Measurements from ENCODE around the gene HOXC4.

Gene HOXC4

DNA sequence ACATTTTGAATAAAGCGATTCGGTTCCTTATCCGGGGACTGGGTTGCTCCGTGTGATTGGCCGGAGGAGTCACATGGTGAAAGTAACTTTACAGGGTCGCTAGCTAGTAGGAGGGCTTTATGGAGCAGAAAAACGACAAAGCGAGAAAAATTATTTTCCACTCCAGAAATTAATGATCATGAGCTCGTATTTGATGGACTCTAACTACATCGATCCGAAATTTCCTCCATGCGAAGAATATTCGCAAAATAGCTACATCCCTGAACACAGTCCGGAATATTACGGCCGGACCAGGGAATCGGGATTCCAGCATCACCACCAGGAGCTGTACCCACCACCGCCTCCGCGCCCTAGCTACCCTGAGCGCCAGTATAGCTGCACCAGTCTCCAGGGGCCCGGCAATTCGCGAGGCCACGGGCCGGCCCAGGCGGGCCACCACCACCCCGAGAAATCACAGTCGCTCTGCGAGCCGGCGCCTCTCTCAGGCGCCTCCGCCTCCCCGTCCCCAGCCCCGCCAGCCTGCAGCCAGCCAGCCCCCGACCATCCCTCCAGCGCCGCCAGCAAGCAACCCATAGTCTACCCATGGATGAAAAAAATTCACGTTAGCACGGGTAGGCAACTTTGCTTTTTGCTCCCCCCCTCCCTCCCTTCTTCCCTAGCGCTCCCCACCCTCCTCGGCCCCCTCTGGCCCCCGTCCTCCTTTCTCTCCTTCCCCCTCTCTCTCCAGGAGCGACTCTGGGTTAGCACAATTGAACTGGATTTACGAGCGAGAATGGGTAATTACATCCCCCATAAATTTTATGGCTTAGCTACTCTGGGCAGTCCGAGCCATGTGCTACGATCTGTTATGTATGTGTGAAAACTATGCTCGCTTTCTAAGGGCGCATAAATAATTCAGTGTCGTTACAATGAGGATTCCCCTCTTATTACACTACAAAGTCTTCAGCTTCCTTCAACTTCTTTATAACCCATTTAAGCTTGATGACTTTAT lies at the start of gene HOXC4:
Gene HOXC4, plus strand, starts transcription at position 85 of the 991 bp plus-strand sequence. Its CDS starts 88 bp downstream, at position 173.
- DNase-seq (ENCODE audit: low read depth) = no peak

DNA sequence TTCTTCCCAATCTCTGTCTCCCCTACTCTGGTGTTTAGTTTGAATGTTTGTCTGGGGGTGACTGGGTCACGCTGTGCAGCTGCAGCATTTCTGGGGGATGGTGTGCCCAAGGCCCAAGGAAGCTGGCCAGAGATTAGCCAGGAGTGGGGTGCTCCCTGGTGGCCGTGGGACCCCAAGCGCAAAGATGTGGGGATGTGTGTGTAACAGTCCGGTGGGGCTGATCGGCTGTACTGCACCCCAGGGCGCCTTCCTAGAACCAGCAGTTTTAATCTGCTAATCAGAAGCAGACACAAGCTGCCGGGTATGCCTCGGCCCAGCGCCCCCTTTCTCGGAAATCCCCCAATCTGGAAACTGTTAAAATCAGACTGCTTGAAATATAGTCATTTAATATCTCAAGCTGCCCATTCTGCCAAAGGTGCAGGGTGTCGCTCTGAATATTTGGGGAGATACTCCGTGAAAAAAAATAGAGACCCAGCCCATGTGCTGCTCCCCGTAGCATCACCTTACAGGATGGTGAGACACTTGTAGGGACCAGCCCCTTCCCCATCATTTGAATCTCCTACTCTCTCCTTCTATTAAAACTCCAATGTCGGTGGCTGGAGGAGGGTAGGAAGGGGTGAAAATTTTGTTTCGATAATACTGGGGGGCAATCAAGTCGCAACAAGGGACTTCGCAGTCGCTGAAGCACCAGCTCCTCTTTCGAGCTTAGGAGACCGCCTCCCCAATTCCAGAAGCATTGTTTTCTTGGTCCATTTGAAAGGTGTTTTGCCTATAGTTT lies 49.4 kb upstream of the HOXC4 start:
- no peak for DNase-seq (ENCODE audit: low read depth)

DNA sequence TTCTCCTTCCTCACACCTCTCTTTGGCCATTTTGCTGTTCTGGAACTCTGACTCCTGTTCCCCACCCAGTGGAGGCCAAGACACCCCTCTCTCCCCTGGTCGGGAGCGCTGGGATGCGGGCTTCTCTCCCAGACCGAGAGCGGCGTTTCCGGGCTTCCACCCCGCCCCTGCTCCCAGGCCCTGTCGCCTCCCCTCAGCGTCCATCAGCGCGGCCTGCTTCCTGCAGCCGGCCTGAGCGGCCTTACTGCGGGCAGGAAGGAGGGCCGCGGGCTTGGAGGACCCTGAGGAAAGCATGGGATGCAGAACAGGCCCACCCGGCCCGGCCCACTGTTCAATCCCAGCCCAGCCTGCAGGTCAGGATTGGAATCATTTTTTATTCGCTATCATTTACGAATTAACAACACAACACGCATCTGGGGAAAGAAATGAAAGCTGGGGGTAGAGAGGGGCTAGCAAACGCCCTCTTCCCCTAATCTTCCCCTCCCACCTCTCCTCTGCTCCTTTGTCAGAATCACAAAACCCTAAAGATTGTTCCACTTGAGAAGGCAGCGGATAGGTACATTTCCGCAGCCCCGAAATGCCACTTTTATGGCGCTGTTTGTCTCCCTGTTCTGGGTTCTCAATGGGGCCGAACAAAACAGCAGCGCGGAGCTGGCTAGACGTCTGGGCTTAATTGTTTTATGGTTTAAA lies 48.6 kb upstream of the HOXC4 start:
- DNase-seq (ENCODE audit: low read depth) = no peak

DNA sequence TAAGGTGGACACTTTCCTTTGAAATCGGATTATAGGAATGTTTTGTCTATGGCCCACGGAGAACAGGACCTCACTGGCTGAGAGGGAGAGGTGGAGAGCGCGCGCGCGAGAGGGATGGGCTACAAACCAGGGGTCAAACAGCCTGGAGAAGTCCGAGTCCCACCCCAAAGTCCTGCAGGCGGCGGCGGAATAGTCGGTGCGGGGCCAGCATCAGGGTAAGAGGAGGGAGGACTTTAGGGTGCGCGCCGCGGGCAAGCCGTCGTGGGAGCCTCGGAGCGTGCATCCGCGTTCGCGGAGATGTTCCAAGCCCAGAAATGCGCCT lies 48.1 kb upstream of the HOXC4 start:
- no peak for DNase-seq (ENCODE audit: low read depth)

DNA sequence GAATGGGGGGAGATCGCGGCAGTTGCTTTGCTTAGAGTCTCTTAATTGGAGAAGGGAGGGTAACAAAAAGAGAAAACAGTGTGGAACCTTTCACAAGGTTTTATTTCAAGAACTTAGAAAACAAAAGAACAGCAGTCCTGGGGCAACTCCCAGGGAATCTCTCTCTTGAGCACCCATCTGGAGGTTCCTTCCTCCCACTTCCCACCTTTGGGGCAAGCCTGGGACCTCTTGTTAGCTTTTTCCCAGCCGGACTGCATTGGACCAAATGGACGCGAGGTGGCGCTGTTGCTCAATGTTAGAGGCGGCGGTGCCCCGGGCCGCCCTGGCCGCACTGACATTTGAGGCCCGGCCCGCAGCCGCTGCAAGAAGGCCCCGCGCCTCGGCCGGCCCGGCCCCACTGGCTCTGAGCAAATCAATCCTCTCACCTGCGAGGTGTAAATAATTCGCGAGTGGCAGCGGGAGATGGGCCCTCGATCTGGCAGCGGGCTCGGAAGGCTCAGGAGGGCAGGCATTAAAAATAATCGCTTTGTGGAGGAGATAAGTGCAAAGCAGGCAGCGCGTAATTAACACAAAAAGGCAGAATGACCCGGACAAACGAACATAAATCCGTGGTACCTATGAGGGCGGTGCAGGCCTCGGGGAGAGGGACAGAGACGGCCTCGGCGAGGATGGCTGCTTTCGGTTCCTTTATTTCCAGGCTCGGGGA lies 47.6 kb upstream of the HOXC4 start:
- peak; percentile 59 for DNase-seq (ENCODE audit: low read depth)

DNA sequence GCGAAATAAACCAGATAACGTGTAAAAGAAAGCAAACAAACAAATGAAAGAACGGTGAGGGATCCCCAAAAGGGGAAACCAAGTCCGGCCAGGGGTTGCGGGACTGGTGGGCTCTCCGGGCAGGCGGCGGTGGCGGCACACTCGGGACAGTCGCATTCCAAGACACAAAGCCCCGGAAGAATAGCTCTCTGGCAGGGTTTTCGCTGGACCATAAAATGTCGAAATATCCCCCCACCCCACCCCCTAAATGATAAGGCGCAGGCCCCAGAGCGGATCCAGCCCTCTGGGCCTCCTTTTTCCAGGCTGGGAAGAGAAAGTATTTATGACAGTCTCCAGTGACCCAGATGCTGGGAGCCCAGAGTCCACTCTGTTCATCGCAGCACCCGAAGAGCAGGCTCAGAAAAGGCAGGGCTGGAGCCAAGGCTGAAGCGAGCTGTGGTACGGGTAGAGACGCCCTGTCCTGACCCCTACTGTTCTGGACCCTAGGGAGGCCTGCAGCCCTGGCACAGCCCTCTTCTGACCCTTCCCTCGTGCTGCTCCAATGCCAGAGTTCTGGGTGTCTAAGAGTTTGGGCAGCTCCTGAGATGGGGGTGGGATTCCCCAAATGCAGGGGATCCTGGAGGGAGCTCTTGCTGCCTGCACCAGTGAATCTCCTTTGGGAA lies 46.9 kb upstream of the HOXC4 start:
- DNase-seq (ENCODE audit: low read depth) = no peak

DNA sequence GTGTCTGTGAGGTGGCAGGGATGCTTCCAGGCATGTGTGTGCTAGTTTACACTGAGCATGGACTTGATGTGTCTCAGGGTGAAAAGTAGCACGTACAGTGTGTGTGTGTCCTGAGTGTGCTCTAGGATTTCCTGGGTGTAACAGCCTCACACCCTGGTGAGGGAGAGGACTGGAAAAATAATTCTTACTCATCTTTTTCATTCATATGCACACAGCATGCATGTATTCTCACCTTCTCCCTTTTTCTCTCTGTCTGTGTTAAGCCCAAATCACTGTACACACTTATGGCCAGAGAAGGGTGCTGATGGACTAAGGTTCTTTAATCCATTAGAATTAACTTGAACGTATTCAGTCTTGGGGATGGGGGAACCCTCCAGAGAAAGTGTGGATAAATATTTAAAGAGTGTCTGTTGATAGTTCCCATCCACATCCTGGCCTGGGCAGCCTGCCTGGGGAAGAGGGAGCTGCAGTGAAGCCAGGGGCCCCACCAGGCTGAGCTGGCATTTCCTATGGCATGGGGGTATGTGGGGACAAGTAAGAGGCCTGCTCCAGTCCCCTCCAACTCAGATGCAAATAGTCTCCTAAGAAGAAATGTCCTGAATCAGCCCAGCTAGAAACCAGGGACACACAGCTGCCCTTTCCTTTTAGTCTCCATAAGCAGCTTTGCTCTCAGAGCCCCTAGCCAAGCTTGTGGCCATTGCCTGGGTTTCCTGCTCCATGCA lies 45.9 kb upstream of the HOXC4 start:
- DNase-seq (ENCODE audit: low read depth) = no peak

DNA sequence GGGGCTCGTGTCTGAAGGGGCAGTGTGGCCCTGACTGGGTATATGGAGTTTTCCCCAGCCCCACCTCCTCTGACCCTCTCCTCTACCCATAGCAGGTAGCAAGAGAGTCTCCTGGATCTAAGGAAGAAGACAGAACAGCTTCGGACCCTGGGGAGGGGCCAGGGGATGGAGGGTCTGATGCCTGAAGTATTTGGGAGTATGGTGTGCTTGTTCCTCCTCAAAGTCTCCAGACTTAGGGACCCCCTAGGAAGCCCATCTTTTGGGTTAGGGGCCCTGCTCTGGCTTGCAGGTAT lies 45.4 kb upstream of the HOXC4 start:
- no peak for DNase-seq (ENCODE audit: low read depth)

DNA sequence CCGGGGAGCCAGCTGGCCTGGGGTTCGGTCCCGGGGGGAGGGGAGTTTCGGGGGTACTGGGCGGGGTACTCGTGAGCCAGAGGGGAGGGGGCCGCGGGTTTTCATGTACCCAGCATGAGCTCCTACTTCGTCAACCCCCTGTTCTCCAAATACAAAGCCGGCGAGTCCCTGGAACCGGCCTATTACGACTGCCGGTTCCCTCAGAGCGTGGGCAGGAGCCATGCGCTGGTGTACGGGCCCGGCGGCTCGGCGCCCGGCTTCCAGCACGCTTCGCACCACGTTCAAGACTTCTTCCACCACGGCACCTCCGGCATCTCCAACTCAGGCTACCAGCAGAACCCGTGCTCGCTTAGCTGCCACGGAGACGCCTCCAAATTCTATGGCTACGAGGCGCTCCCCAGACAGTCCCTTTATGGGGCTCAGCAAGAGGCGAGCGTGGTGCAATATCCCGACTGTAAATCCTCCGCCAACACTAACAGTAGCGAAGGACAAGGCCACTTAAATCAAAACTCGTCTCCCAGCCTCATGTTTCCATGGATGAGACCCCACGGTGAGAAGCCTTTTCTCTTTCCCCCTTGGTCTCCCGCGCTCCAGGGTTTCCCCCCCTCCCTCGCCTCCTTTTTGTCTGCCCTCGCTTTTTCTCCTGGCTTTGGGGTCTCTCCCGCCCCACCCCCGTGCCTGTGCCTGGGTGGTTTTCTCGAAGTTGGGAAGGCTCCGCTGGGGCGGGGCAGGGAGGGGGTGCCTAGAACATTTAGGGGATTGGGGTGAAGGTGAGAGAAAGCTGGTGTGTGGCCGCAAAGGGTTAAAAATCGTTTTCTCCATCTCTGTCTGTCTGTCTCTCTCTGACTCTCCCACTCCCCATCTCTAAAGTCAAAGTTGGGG lies 44.2 kb upstream of the HOXC4 start:
- DNase-seq (ENCODE audit: low read depth) = no peak

DNA sequence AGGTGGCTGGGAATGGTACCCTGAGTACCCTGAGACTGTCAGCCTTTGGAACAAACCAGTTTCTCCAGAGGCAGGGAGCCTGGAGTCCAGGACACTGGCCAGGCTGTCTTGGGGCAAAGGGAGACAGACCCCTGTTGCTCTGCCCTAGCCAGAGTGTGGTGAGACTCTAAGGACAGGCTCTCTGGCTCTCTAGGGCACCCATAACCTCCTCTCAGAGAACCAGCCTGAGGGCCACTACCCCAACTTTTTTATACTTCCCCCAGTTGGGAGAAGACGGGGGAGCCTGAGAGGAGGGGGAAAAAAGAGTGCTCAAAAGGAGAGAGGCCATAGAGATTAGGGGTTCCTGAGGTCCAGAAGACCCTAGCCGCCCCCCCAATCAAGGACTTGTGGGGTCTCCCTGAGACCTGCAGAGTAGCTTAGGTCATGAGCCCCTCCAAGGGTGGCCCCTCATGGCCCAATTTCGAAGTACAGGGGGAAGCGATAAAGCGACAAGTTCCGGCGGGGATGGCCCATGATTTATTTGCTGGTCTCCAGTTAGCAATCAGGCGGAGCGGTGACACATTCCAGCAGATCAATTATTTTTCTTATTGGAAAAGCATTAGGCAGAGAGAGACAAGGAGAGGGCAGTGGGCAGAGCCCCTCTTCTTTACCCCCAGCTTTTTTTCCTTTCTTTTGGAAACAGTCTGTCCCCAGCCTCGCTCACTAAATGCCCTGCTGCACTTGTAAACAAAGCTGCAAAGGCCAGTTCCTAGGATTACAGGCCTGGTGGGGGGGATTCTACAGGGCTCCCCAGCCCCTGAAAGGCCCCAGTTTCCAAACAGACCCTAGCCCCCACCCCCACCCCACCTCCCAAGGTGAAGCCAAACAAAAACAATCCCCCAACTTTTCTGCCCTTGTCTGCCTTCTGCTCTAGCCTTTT lies 43.3 kb upstream of the HOXC4 start:
- no peak for DNase-seq (ENCODE audit: low read depth)

DNA sequence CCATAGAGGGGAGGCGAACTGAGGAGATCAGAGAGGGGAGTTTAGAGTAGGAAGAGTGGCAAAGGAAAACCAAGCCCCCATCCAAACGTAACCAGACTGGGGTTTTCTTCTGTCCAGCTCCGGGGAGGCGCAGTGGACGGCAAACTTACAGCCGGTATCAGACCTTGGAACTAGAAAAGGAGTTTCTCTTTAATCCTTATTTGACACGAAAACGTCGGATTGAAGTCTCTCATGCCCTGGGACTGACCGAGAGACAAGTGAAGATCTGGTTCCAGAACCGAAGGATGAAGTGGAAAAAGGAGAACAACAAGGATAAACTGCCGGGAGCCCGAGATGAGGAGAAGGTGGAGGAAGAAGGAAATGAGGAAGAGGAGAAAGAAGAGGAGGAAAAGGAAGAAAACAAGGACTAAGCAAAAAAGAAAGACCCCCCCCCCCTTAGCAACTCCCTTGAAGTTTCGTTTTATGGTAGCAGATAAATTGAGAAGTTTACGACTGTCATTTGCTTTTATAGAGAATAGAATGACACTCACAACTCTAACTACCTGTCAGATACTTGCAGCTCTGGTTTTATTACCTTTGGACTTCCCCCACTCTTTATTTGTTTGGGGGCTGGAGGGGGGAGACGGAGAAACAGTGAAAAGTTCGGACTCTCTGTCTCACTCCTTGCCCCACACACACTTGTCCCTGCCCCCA lies 42.5 kb upstream of the HOXC4 start:
- no peak for DNase-seq (ENCODE audit: low read depth)

DNA sequence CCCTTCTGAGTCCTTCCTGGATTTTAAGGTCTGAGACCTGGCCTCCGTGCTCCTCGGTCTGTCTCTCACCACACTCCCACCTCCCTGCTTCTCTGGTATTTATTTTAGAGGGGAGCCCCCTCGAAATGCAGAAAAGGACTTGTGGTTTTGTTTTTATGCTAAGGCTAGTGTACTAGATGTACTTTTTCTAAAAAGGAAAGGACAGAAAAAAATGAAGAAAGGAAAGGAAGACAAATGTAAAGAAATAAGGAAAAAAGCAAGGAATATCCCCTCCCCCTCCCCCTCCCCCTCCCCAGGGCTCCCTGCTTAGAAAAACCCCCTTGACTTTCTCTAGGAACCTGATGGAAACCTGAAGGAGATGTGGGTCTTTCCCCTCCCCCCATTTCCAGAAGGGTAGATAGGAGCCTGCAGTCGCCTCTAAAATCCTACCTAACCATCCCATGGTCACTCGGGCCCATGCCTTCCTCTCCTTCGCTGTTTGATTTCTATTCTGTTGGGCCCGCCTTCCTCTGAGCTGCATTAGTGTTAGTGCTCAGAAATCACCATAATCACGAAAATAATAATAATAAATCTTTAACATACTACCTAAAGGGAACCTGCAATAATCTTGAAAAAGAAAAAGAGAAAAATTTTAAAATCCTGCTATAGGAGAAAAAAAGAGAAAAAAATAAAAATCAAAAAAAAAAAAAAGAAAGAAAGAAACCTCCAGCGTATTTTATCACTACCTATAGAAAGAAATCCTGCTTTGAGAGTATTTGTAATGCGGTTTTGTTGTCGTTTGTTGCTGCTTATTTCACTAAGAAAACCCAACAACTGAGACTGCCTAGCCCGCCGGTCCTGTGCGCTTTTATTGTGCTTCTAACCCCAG lies 41.7 kb upstream of the HOXC4 start:
- DNase-seq (ENCODE audit: low read depth) = no peak

DNA sequence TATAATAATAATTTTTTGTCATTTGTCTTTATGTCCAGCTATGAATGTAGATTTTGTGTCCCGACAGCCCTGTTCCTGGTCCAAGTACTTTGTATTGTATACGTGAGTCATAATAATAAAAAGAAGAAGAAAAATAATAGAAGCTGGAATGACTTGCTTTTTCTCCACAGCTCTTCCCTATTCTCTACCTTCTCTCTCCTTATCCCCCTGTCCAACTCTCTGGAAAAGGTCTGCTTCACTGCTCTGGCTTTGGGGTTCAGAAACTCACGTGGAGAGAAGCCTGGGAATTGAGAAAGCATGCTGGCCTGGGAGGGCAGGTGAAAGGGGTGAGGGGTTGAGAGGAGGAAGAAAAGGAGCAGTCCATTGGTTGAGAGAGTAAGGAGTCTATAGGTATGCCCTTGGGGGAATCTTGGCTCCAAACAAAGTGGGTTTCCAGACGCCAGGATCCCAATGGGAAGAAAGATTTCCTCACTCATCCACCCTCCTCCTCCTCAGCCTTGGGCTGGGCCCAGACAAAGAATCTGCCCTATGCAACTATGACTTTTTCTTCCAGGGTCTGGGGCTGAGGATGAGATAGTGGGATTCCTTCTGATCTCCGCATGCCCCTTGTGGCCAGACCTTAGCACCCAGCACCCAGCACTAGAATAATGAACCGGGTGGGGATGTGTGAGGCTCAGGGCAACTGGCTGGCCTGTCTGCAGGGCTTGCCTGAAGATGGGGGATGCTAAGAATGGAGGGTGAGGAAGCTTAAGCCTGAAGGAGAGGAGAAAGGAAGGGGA lies 40.8 kb upstream of the HOXC4 start:
- no peak for DNase-seq (ENCODE audit: low read depth)

DNA sequence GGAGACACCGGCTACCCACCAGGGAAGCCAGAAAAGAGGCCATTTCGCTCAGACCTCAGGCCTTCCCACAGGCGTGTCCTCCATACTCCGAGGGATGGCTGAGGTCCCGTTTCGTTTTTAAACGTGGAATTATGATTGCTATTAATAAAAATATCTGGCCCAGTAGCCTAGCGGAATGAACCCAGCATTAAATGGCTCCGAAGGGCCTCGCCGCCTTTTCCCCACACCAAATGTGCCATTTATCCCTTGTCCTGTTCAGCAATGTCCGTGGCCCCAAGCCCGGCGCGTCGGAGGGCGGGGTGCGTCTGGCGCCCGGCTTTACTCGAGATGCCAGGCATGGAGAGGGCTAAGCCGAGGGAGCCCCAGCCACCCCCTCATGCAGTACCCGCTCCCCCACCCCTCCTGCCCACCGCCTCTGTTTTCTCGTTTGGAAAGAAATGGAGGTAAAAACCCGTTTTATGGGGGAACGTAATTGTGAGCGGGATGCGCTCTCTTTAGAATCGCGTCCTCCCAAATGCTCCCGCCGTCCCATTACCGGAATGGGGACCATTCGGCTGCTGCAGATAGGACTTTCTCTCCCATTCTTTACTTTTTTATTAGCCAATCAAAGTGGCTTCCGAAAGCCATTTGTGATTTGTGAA lies 39.1 kb upstream of the HOXC4 start:
- no peak for DNase-seq (ENCODE audit: low read depth)

DNA sequence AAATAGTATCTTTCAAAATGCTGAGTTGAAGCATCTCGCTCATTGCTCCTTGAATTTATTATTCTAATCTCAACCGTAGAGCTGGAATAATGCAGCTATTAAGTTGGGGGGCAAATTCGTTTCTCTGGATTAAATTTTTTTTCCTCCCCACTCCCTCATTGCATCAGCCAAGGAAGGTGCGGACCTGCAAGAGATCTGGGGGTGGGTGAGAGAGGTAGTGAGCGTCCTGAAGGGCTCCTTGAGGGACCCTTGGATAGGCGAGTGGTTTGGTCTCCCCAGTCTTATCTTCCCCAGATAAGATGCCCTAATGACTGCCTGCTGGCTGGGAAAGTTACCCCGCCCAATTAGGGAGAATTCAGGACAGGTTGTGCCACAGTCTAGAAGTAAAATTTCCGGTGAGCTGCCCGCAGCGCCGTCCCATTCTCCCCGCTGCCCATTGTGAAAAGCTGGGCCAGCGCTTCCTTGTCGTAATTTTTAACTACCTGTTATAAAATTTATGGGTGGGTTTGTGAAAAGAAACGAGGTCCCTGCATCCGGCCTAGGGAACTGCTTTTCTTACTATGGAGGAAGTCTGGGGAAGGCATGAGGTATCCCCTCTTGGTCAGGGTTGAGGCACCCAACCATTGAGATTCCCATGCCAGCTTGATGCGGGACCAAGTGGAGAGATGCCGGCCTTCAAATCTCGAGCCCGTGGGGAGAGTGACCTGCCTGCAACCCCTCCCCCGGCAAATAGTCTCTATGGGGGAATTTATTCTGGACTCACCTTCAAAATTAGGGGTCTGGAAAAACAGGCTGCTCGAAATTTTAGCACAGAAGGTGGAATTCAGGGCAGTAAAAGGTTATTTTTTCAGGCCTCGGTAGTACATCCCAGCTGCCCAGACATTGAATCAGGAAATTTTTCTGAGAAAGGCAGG lies 38.4 kb upstream of the HOXC4 start:
- no peak for DNase-seq (ENCODE audit: low read depth)

All from T-helper 22 cell (primary cell).